Activated T-helper 1 cell treated with Interleukin-2 at 50 U/mL for 16 hours (primary cell): ENCODE measurements around the gene LARP1B.
"Not testable (repeated sequence)": the region's sequence is repeated elsewhere in the genome, so short reads cannot be mapped to it uniquely, and the experiment has no call there.

ENCODE experiments used
- DNase-seq: peaks from one replicate; pipeline ENCODE4 v3.0.0-alpha.2; 2020; ENCODE audit warnings: low read depth

Gene LARP1B

GRCh38 chr4:128135391-128135790 lies 74.3 kb downstream of the LARP1B start:
- no peak for DNase-seq

GRCh38 chr4:128141866-128142265 lies 80.8 kb downstream of the LARP1B start:
- no peak for DNase-seq

GRCh38 chr4:128145727-128146126 lies 84.6 kb downstream of the LARP1B start:
- DNase-seq: no peak

GRCh38 chr4:128153800-128154199 lies 92.7 kb downstream of the LARP1B start:
- DNase-seq: no peak

DNA sequence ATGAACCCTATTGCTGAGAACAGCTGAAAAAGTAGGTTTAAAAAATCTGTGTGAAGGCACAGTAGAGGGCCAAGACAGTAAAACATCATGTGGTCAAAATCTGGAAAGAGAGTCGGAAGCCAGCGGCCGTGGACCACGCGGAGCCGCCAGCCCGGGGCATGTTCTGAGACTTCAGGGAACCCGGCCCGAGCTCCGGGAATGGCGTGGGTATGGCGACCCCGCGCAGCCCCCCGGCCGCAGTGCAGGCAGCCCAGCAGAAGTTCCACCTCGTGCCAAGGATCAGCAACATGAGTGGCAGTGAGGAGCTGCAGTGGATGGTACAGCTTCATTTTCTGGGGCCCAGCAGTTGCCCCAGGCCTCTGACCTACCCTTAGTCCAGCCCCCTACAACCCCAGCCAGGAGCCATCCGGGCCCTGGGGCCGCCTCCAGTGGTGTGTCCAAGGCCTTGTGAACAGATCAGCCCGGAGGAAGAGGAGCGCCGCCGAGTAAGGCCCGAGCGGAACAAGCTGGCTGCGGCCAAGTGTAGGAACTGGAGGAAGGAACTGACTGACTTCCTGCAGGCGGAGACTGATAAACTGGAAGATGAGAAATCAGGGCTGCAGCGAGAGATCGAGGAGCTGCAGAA lies 94.2 kb downstream of the LARP1B start:
- DNase-seq: no peak

- DNase-seq: no peak
Measured at GRCh38 chr4:128155874-128156456, 94.9 kb downstream of the LARP1B start.

- DNase-seq: not testable (repeated sequence)
Measured at GRCh38 chr4:128156472-128156871, 95.4 kb downstream of the LARP1B start.

DNA sequence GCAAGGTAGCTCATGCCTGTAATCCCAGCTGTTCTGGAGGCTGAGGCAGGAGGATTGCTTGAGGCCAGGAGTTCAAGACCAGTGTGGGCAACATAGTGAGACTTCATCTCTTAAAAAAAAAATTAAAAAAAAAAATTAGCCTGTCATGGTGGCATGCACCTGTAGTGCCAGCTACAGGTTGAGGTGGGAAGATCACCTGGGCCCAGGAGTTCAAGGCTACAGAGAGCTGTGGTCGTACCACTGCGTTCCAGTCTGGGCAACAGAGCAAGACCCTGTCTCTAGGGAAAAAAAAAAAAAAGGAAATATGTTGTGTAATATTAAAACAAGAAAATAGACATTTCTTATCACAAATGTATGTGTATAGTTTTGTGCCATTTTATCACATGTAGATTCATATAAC lies 97.8 kb downstream of the LARP1B start:
- DNase-seq: no peak

DNA sequence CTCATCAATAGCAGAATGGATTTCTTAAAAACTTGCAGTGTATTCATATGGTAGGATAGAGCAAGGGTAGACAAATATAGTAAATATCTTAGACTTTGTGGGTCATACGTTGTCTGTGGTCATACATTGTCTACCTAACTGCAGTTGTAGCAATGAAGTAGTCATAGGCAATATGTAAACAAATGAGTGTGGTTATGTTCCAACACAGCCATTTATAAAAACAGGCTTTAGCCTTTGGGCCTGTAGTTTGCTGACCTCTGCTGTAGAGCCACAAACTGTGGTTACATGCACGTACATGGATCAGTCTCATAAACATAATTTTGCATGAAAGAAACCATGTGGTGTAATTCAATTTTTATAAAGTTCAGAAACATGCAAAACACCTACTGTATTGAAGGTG lies 98.9 kb downstream of the LARP1B start:
- DNase-seq: no peak

- no peak for DNase-seq
Measured at GRCh38 chr4:128161138-128161537, 100.0 kb downstream of the LARP1B start.

GRCh38 chr4:128162434-128162833 lies 101.3 kb downstream of the LARP1B start:
- no peak for DNase-seq

GRCh38 chr4:128163177-128164117 lies 102.3 kb downstream of the LARP1B start:
- DNase-seq: no peak

GRCh38 chr4:128166982-128167381 lies 105.9 kb downstream of the LARP1B start:
- DNase-seq: no peak

DNA sequence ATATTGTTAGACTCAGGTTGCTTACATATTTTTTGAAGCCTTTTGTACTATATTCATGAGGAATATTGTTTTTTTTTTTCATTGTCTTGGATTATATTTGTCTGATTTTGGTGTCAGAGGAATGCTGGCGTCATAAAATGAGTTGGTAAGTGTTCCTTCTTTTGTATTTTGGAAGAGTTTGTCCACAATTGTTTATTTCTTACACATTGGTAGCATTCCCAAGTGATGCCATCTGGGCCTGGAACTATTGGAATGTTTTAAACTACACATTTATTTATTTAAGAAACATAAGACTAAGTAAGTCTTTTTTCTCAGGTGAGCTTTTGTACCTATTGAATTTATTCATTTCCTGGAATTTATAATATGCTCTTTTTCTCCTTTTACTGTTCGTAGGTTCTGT lies 107.6 kb downstream of the LARP1B start:
- DNase-seq: no peak

GRCh38 chr4:128169245-128169644 lies 108.1 kb downstream of the LARP1B start:
- DNase-seq: no peak

GRCh38 chr4:128176643-128177042 lies 115.5 kb downstream of the LARP1B start:
- no peak for DNase-seq

DNA sequence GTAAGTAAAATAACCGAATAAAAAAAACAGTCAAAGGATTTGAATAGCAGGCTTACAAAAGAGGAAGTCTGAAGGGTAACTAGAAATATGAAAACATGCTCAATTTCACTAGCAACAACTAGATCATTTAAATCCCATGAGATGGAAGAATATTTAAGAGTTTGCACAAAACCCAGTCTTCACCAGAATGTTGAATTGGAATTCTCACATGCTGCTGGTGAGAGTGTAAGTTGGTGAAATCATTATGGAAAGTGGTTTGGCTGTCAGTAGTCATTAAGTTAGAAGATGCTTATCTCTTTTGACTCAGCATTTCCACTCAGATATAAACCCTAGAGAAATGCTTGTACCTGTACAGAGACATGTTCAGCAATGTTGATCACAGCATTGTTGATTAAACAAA lies 116.4 kb downstream of the LARP1B start:
- DNase-seq: no peak

DNA sequence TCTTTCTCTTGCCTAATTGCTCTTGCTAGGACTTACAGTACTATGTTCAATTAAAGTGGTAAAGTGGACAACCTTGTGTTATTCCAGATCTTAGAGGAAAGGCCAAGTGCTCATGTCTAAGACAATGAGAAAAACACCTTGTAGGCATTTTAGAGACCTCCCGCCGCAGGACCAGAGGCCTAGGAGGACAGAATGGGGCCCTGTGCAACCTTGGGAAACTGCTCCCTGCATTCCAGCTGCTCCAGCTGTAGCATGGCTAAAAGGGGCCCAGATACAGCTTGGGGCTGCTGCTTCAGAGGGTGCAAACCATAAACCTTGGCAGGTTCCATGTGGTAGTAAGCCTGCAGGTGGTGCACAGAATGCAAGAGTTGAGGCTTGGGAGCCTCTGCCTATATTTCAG lies 125.5 kb downstream of the LARP1B start:
- no peak for DNase-seq

DNA sequence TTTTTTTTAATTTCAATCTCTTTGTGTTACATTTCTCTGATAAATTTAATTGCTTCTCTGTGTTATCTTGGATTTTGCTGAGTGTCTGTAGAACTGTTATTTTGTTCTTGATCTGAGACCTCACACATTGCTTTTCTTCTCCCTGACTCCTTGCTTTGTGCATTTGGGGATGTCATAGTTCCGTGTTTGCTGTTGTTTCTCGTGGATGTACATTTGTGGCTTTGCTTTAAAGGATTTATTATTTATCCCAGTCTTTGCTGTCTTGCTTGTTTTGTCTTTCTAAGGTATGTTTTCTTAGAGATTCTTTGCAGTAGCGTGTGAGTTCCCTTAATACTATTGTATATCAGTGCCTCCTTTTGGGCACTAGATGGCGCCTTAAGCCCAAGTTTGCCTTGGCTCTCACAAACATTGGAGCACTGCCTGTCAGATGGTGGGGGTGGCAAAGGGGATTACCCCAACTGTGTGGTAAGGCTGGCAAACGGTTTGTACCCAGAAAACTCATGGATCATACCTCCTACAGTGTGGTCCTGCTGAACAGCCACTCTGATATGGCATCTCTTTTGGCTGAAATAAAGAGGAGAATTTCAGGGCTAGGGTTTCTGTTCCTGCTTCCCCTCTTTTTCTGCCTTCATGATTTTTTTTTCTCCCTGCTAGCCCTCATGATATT lies 130.1 kb downstream of the LARP1B start:
- DNase-seq: peak; percentile 29

DNA sequence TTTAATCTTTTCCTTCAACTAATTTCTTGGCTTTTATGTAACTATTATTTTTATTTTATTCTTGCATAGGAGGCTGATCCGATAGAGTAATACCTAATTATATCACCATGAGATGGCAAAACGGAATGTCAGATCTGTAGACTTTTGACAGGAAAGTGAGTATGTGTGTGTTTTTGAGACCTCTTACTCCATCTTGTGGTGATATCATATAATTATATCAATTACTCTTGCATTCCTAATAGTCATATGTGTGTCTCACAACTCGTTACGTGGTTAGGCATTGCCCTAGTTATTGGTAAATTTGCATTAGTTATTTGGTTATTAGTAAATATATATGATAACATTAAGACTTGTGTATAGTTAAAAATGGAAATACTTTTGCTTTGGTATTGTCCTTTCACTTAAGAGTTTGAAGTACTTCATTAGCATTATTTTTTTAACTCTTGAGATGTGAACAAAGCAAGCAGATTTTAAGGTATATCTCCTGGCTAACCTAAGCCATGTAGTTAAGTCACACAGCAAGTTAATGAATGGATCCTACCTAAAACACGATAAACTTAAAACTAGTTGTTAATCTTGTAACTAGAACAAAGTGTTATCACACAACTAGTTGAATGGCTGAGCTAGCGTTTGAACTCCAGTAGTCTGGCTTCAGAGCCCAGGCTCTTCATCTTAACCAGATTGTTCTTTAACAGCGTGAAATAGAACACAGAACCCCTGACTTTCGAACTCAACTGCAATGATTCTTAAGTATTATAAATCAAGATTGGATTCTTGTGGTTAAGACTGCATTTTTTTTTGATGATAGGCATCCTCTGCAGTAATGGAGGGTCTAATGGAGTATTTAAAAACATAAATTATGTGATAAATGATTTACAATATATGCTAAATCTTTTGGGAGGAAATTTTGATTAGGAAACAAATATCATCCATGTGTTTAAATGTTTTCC lies 159.4 kb downstream of the LARP1B start:
- no peak for DNase-seq

DNA sequence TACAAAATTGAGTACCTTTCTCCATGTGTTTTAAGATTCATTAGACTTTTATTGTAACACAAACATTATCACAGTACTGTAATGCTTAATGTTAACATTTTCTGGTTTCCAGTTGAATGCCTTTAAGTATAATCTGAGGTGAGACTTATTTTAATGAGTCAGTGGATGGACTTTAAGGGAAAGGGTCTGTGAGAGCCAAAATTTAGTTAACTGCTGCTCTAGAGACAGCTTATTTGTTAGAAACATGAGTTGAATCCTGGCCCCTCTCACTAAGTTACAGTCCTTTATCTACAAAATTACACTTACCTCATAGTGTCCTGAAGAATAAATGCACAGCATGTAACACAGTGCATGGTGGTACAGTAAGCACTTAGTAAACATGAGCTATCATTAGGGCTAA lies 160.5 kb downstream of the LARP1B start:
- DNase-seq: no peak
